H1 (cell line): ENCODE data around the gene SMLR1. TPM values are rescaled to one million over a fixed set of nuclear protein-coding genes. Genes with fewer than 3 reads are reported as not detected.

Experiments used
- CTCF ChIA-PET: fragments of 300-600 bp; sonication (Branson Sonifier 250); formaldehyde crosslinking; loops from one replicate; lab custom pipeline; 2021; ENCODE audit not compliant: partially characterized antibody; lab: Charles Lee
- POLR2A ChIA-PET: fragments of 300-600 bp; sonication (Branson Sonifier 250); formaldehyde crosslinking; loops from one replicate; lab custom pipeline; 2021; ENCODE audit warnings: inconsistent platforms; ENCODE audit not compliant: partially characterized antibody; lab: Charles Lee
- DNase-seq, 2 experiments: peaks; one replicate each; pipeline versions ENCODE4 v3.0.0 to v3.0.0-alpha.2; 2010 to 2022; ENCODE audit warnings: low spot score in 2 of 2, low read depth in 1 of 2, mixed read lengths in 1 of 2
- FAIRE-seq: peaks from 2 replicates; lab custom pipeline; 2011; peaks lifted over from hg19 to GRCh38; lab: Jason Lieb, UNC
- H2AFZ ChIP-seq: 2 replicates; pipeline ENCODE4 v1.8.1; 2012; ENCODE audit warnings: low read length, inconsistent platforms
- H2AK5ac ChIP-seq: 2 replicates; pipeline ENCODE4 v1.6.1; 2013; ENCODE audit warnings: low read depth, low read length
- H2BK120ac ChIP-seq: replicated peaks from 2 replicates; pipeline ENCODE3; 2013; ENCODE audit warnings: low read depth, low read length, inconsistent platforms
- H2BK12ac ChIP-seq: 2 replicates; pipeline ENCODE4 v1.6.1; 2013; ENCODE audit warnings: low read depth, low read length
- H2BK15ac ChIP-seq: 2 replicates; pipeline ENCODE4 v1.6.1; 2013; ENCODE audit warnings: low read length
- H2BK20ac ChIP-seq: 2 replicates; pipeline ENCODE4 v1.6.1; 2013; ENCODE audit warnings: low read length
- H2BK5ac ChIP-seq: 2 replicates; pipeline ENCODE4 v1.6.1; 2013; ENCODE audit warnings: low read depth, low read length
- H3K14ac ChIP-seq: 2 replicates; pipeline ENCODE4 v1.6.1; 2013; ENCODE audit warnings: inconsistent platforms; ENCODE audit not compliant: insufficient read length
- H3K18ac ChIP-seq: 2 replicates; pipeline ENCODE4 v1.6.1; 2013; ENCODE audit warnings: low read length; ENCODE audit errors: extremely low read depth
- H3K23ac ChIP-seq: 2 replicates; pipeline ENCODE4 v1.6.1; 2013; ENCODE audit warnings: inconsistent platforms; ENCODE audit not compliant: insufficient read length
- H3K23me2 ChIP-seq: 2 replicates; pipeline ENCODE4 v1.6.1; 2013; ENCODE audit warnings: low read depth, low read length
- H3K27ac ChIP-seq: 2 replicates; pipeline ENCODE4 v1.6.1; 2011; ENCODE audit warnings: low read depth, low read length, inconsistent platforms
- H3K27me3 ChIP-seq, 4 experiments: replicated peaks in 1 of 4; 1 replicate in 1 of 4; 2 replicates in 3 of 4; pipeline versions ENCODE4 v1.6.1 to v1.8.1; 2011 to 2013; ENCODE audit warnings: low read length in 3 of 4, mild to moderate bottlenecking in 3 of 4, inconsistent platforms in 2 of 4, mixed read lengths in 2 of 4, moderate library complexity in 1 of 4; ENCODE audit not compliant: control insufficient read depth in 3 of 4, insufficient read depth in 3 of 4; ENCODE audit errors: extremely low read depth in 1 of 4
- H3K36me3 ChIP-seq, 4 experiments: 2 replicates each; pipeline versions ENCODE4 v1.6.1 to v1.8.1; 2011 to 2013; ENCODE audit warnings: mild to moderate bottlenecking in 4 of 4, low read length in 3 of 4, moderate library complexity in 2 of 4, control low read depth in 1 of 4, inconsistent platforms in 1 of 4; ENCODE audit not compliant: insufficient read depth in 4 of 4, control insufficient read depth in 2 of 4
- H3K4ac ChIP-seq: replicated peaks from 2 replicates; pipeline ENCODE3; 2013; ENCODE audit warnings: low read length, low read depth, mixed read lengths, inconsistent platforms; ENCODE audit not compliant: insufficient read length
- H3K4me1 ChIP-seq, 4 experiments: replicated peaks in 1 of 4; 1 replicate in 1 of 4; 2 replicates in 3 of 4; pipeline versions ENCODE4 v1.6.1 to v1.8.1; 2011 to 2013; ENCODE audit warnings: low read length in 3 of 4, inconsistent platforms in 2 of 4, mixed read lengths in 1 of 4; ENCODE audit not compliant: insufficient read depth in 4 of 4, control insufficient read depth in 3 of 4
- H3K4me2 ChIP-seq, 2 experiments: 2 replicates each; pipeline versions ENCODE4 v1.6.1 to v1.8.1; 2011 to 2013; ENCODE audit warnings: low read depth in 2 of 2, low read length in 2 of 2, control low read depth in 1 of 2, inconsistent platforms in 1 of 2, mild to moderate bottlenecking in 1 of 2; ENCODE audit not compliant: insufficient read depth in 1 of 2
- H3K4me3 ChIP-seq, 4 experiments: fragments of 200-600, 300-600 bp in 1 of 4; sonication (generic), shearing (Covaris generic), sonication (Bioruptor Twin) in 1 of 4; 2 replicates each; pipeline versions ENCODE4 v1.5.1 to v1.8.1; 2011 to 2016; ENCODE audit warnings: low read length in 4 of 4, low read depth in 3 of 4, control low read depth in 2 of 4, inconsistent platforms in 2 of 4, mild to moderate bottlenecking in 2 of 4, mixed read lengths in 1 of 4, moderate library complexity in 1 of 4; ENCODE audit not compliant: insufficient read depth in 2 of 4; ENCODE audit errors: extremely low read depth in 1 of 4
- H3K56ac ChIP-seq: replicated peaks from 2 replicates; pipeline ENCODE3; 2013; ENCODE audit warnings: low read depth, mild to moderate bottlenecking, mixed read lengths, low read length, inconsistent platforms; ENCODE audit not compliant: insufficient read length
- H3K79me1 ChIP-seq: 2 replicates; pipeline ENCODE4 v1.6.1; 2013; ENCODE audit warnings: low read depth, low read length, control low read depth
- H3K79me2 ChIP-seq, 2 experiments: 2 replicates each; pipeline versions ENCODE4 v1.6.1 to v1.8.1; 2012 to 2013; ENCODE audit warnings: low read length in 2 of 2, mild to moderate bottlenecking in 2 of 2, inconsistent platforms in 1 of 2; ENCODE audit not compliant: insufficient read depth in 2 of 2, control insufficient read depth in 1 of 2
- H3K9ac ChIP-seq, 4 experiments: replicated peaks in 1 of 4; 1 replicate in 1 of 4; 2 replicates in 3 of 4; pipeline versions ENCODE4 v1.6.1 to v1.8.1; 2011 to 2013; ENCODE audit warnings: low read depth in 3 of 4, low read length in 3 of 4, control low read depth in 2 of 4, mild to moderate bottlenecking in 2 of 4, moderate library complexity in 2 of 4, inconsistent platforms in 1 of 4; ENCODE audit errors: extremely low read depth in 1 of 4
- H3K9me3 ChIP-seq, 2 experiments: 2 replicates each; pipeline versions ENCODE4 v1.6.1 to v1.8.1; 2012 to 2013; ENCODE audit warnings: mild to moderate bottlenecking in 2 of 2, moderate library complexity in 2 of 2, control low read depth in 1 of 2, inconsistent platforms in 1 of 2, low read depth in 1 of 2, low read length in 1 of 2, mixed read lengths in 1 of 2; ENCODE audit not compliant: insufficient read depth in 2 of 2
- H4K20me1 ChIP-seq, 2 experiments: replicated peaks in 1 of 2; 2 replicates each; pipeline versions ENCODE3 to v1.8.1; 2011 to 2013; ENCODE audit warnings: inconsistent platforms in 2 of 2, low read length in 2 of 2, mild to moderate bottlenecking in 1 of 2; ENCODE audit not compliant: insufficient read depth in 2 of 2, control insufficient read depth in 1 of 2
- H4K5ac ChIP-seq: 2 replicates; pipeline ENCODE4 v1.6.1; 2013; ENCODE audit warnings: low read length, low read depth, mixed read lengths, inconsistent platforms; ENCODE audit not compliant: insufficient read length
- H4K8ac ChIP-seq: 2 replicates; pipeline ENCODE4 v1.8.0; 2013; ENCODE audit warnings: mild to moderate bottlenecking, moderate library complexity, low read length, inconsistent platforms; ENCODE audit not compliant: insufficient read depth; ENCODE audit errors: extremely low read depth
- H4K91ac ChIP-seq: replicated peaks from 2 replicates; pipeline ENCODE3; 2013; ENCODE audit warnings: low read length, mixed read lengths, inconsistent platforms; ENCODE audit not compliant: insufficient read length
- BACH1 ChIP-seq: IDR thresholded peaks from 2 replicates; pipeline ENCODE4 v1.6.1; 2012; ENCODE audit warnings: low read length, improper control_type of control experiment
- CHD1 ChIP-seq: IDR thresholded peaks from 2 replicates; pipeline ENCODE4 v1.6.1; 2012; ENCODE audit warnings: low read depth, low read length, improper control_type of control experiment
- CHD2 ChIP-seq: IDR thresholded peaks from 2 replicates; pipeline ENCODE4 v1.6.1; 2012; ENCODE audit warnings: low read length, improper control_type of control experiment
- HDAC2 ChIP-seq, 2 experiments: fragments of 300-600 bp in 1 of 2; sonication (generic) in 1 of 2; IDR thresholded peaks; 2 replicates each; pipeline ENCODE4 v1.6.1; 2011 to 2012; ENCODE audit warnings: low read depth in 2 of 2, low read length in 2 of 2, mild to moderate bottlenecking in 2 of 2, moderate library complexity in 2 of 2, borderline replicate concordance in 1 of 2, inconsistent platforms in 1 of 2
- JUND ChIP-seq: IDR thresholded peaks from 2 replicates; pipeline ENCODE4 v1.6.1; 2011; ENCODE audit warnings: mild to moderate bottlenecking, improper control_type of control experiment, low read length
- NRF1 ChIP-seq: IDR thresholded peaks from 2 replicates; pipeline ENCODE4 v1.6.1; 2011; ENCODE audit warnings: mild to moderate bottlenecking, low read depth, low read length, improper control_type of control experiment
- PHF8 ChIP-seq: fragments of 200-600 bp; sonication (generic); conservative IDR thresholded peaks from 2 replicates; pipeline ENCODE4 v1.7.1; 2012; ENCODE audit warnings: low read depth, mild to moderate bottlenecking, inconsistent platforms, low read length, moderate library complexity
- POLR2AphosphoS5 ChIP-seq: IDR thresholded peaks from 2 replicates; pipeline ENCODE4 v1.6.1; 2011; ENCODE audit warnings: low read depth, low read length
- RXRA ChIP-seq: IDR thresholded peaks from 2 replicates; pipeline ENCODE4 v1.6.1; 2011; ENCODE audit warnings: low read depth, mild to moderate bottlenecking, low read length, moderate library complexity; ENCODE audit not compliant: insufficient read depth
- SIN3A ChIP-seq, 2 experiments: IDR thresholded peaks in 1 of 2; conservative IDR thresholded peaks in 1 of 2; 2 replicates each; pipeline ENCODE4 v1.6.1; 2011 to 2012; ENCODE audit warnings: low read length in 2 of 2, improper control_type of control experiment in 1 of 2, low read depth in 1 of 2, mild to moderate bottlenecking in 1 of 2
- SIRT6 ChIP-seq: IDR thresholded peaks from one replicate; pipeline ENCODE4 v1.7.1; 2012; ENCODE audit warnings: low read length, inconsistent platforms
- TBP ChIP-seq: IDR thresholded peaks from 2 replicates; pipeline ENCODE4 v1.6.1; 2011; ENCODE audit warnings: low read depth, low read length, improper control_type of control experiment
- TCF12 ChIP-seq: IDR thresholded peaks from 2 replicates; pipeline ENCODE4 v1.6.1; 2011; ENCODE audit warnings: low read depth, mild to moderate bottlenecking, low read length
- WGBS, 2 experiments: shearing (Covaris generic) in 1 of 2; methylation state at CpG; one replicate each; pipeline versions ENCODE4 v1.1.6 to v1.1.7; 2013 to 2015; ENCODE audit warnings: low lambda C conversion rate in 2 of 2, mixed read lengths in 2 of 2, inconsistent platforms in 1 of 2, low coverage in 1 of 2, missing lambda C conversion rate in 1 of 2; ENCODE audit not compliant: insufficient replicate concordance in 2 of 2, insufficient coverage in 1 of 2, insufficient read length in 1 of 2; ENCODE audit errors: extremely low coverage in 1 of 2, missing lambda C conversion rate in 1 of 2; 5-methylcytosine and 5-hydroxymethylcytosine counted together
- polyA plus RNA-seq, 7 experiments: library from polyadenylated mRNA; depleted of rRNA in 3 of 7; stranded (reverse) in 5 of 7; unstranded in 2 of 7; fragments of >200 nt in 5 of 7; fragments of 200-250 nt in 2 of 7; gene quantifications; 1 replicate in 5 of 7; 2 replicates in 1 of 7; 4 replicates in 1 of 7; pipeline versions ENCODE4 v1.2.1 to v1.2.3, GENCODE V29; 2011 to 2013; ENCODE audit warnings: missing spikeins in 2 of 7, mixed read lengths in 2 of 7
- total RNA-seq: library from RNA; stranded (reverse); fragmentation: NEBNext Ultra II Directional; extraction: Animal tissue kit (Norgen Biotek cat#: 25700); gene quantifications from 2 replicates; pipeline ENCODE4 v1.2.1, GENCODE V29; 2021
- TF ChIP-seq, protein P1 (sequence below): IDR thresholded peaks from 2 replicates; pipeline ENCODE4 v1.6.1; 2011; ENCODE audit warnings: low read length, improper control_type of control experiment

The SMLR1 gene
- total and polyA plus RNA-seq, 2 of the 8 experiments (the other 6 are each of a cell fraction or from before 2014, with no cell fraction given), result not detected

- DNase-seq (no peak), FAIRE-seq (no peak)
- no peak overlapping the region for H3K4me3 ChIP-seq
- H3K36me3 ChIP-seq, result peaks cover 0 to 3% (median 0%) of the 10 kb centered on the region in 4 experiments; a peak in 1 of 8 replicates
- no peak overlapping the region for H3K18ac ChIP-seq
- no peak overlapping the region for H3K4me2 ChIP-seq
- H2BK12ac ChIP-seq, result no peak overlapping the region
- CTCF ChIA-PET, result interaction anchor here (1.8 to 3.1 kb wide), 2 partner anchors 8 to 21 kb away, joined by 5 to 21 read pairs; no protein-coding TSS in a partner anchor
- H3K4me1 ChIP-seq, result no peaks in the 10 kb centered on the region; a peak in 1 of 7 replicates
- no peaks in the 10 kb centered on the region for H4K20me1 ChIP-seq
- WGBS, 2 experiments, result 91 to 100% methylated on average over 1 to 11 of the region's 11 CpGs
- no peak overlapping the region; the same call in 1 of the 2 replicates for H2BK5ac ChIP-seq
- no peak overlapping the region for H3K14ac ChIP-seq
- H2BK20ac ChIP-seq, result no peak overlapping the region
- no peak overlapping the region for H4K8ac ChIP-seq
- H3K79me1 ChIP-seq, result no peaks in the 10 kb centered on the region
- H3K4ac ChIP-seq, result no peak overlapping the region
- no peak overlapping the region for H4K91ac ChIP-seq
- no peaks in the 10 kb centered on the region for H3K9me3 ChIP-seq
- H2BK120ac ChIP-seq, result no peak overlapping the region
- H2AK5ac ChIP-seq, result no peak overlapping the region
- H3K27me3 ChIP-seq, result no peaks in the 10 kb centered on the region
- H3K23me2 ChIP-seq, result no peaks in the 10 kb centered on the region
- no peak overlapping the region for H3K9ac ChIP-seq
- POLR2A ChIA-PET, result no interaction called here
- H4K5ac ChIP-seq, result no peak overlapping the region
- no peak overlapping the region for H2AFZ ChIP-seq
- no peak overlapping the region for H2BK15ac ChIP-seq
- no peak overlapping the region for H3K27ac ChIP-seq
- H3K79me2 ChIP-seq, result no peaks in the 10 kb centered on the region
- no peak overlapping the region for H3K23ac ChIP-seq
- H3K56ac ChIP-seq, result no peak overlapping the region
- TF ChIP-seq CHD1, result no peak
- TF ChIP-seq BACH1, result no peak
- TF ChIP-seq POLR2AphosphoS5, result no peak
- TF ChIP-seq SIRT6, result no peak
- no peak for TF ChIP-seq SIN3A (conservative IDR thresholded peaks at IDR 0.05 in 1 of 2, IDR thresholded peaks at IDR 0.05 in 1 of 2; ENCODE audit: low read depth in 1 of 2, low read length in 2 of 2)
- no peak for TF ChIP-seq PHF8
- TF ChIP-seq JUND, result no peak
- TF ChIP-seq TCF12, result no peak
- TF ChIP-seq TBP, result no peak
- TF ChIP-seq HDAC2 (IDR thresholded peaks at IDR 0.05; ENCODE audit: borderline replicate concordance in 1 of 2, low read depth in 2 of 2, low read length in 2 of 2), result no peak
- no peak for TF ChIP-seq RXRA
- no peak for TF ChIP-seq NRF1
- TF ChIP-seq, protein P1, sequence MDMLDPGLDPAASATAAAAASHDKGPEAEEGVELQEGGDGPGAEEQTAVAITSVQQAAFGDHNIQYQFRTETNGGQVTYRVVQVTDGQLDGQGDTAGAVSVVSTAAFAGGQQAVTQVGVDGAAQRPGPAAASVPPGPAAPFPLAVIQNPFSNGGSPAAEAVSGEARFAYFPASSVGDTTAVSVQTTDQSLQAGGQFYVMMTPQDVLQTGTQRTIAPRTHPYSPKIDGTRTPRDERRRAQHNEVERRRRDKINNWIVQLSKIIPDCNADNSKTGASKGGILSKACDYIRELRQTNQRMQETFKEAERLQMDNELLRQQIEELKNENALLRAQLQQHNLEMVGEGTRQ, result no peak
- TF ChIP-seq CHD2, result no peak
Observed at GRCh38 chr6:130864344-130864743, 37.1 kb downstream of the SMLR1 start.
